ENCODE results near the gene KIF23. TPM values are rescaled to one million over a fixed set of nuclear protein-coding genes. Genes with fewer than 3 reads are reported as not detected.

The KIF23 gene
- polyA plus RNA-seq, 1 donor (not counting 4 experiments of a cell fraction or from before 2014, with no cell fraction given): 28.8 TPM

- FAIRE-seq: peak; percentile 79
These were observed 585 bp downstream of the KIF23 start for GRCh38 chr15:69414701-69415167.

GRCh38 chr15:69415381-69415780, 1.2 kb downstream of the KIF23 start:
- Histone ChIP-seq H3K27me3 (ENCODE audit: control insufficient read depth, extremely low read depth, insufficient read depth, low read length) (no peaks in the 10 kb centered on the region), H3K4me2 (ENCODE audit: control insufficient read depth, extremely low read depth, insufficient read depth, low read depth, low read length) (peak overlapping the region; percentile 75), H3K9ac (ENCODE audit: control insufficient read depth, extremely low read depth, insufficient read depth, low read length) (peak overlapping the region; percentile 88), H3K27ac (ENCODE audit: control insufficient read depth, insufficient read depth, low read length) (peak overlapping the region; percentile 65), H3K4me3 (ENCODE audit: control insufficient read depth in 2 of 3, extremely low read depth in 1 of 3, insufficient read depth in 2 of 3, low read depth in 1 of 3, low read length in 3 of 3) (peak overlapping the region; percentile 84 to 90 (median 86)), H3K9me1 (ENCODE audit: control insufficient read depth, extremely low read depth, insufficient read depth, low read length) (peaks cover 2% of the 10 kb centered on the region), H2AFZ (ENCODE audit: control insufficient read depth, low read length) (no peak overlapping the region), H4K20me1 (ENCODE audit: control insufficient read depth, extremely low read depth, insufficient read depth, low read length) (no peaks in the 10 kb centered on the region), H3K79me2 (ENCODE audit: control insufficient read depth, insufficient read depth, low read length) (peaks cover 47% of the 10 kb centered on the region), H3K9me3 (ENCODE audit: control insufficient read depth, low read depth, low read length) (no peaks in the 10 kb centered on the region), H3K36me3 (ENCODE audit: control insufficient read depth in 2 of 2, extremely low read depth in 1 of 2, insufficient read depth in 2 of 2, low read length in 2 of 2) (peaks cover 0 to 20% of the 10 kb centered on the region in 2 experiments), H3K4me1 (ENCODE audit: control insufficient read depth, extremely low read depth, insufficient read depth, low read length) (peaks cover 19% of the 10 kb centered on the region)
- no peak for DNase-seq (ENCODE audit: low read depth, low spot score)
- no peak for TF ChIP-seq CTCF (optimal IDR thresholded peaks at IDR 0.05 in 1 of 3, IDR thresholded peaks at IDR 0.05 in 1 of 3, conservative IDR thresholded peaks at IDR 0.05 in 1 of 3; ENCODE audit: extremely low read depth in 1 of 3, insufficient read depth in 2 of 3, low read length in 3 of 3)
- TF ChIP-seq EZH2 (IDR thresholded peaks at IDR 0.05; ENCODE audit: low read length): no peak
- FAIRE-seq: no peak
- dilution Hi-C loops (cut with MboI; ENCODE audit: extremely low pct_ligation_motif_present, low sequenced_read_pairs): no loop called here

More at GRCh38 chr15:69414701-69415167, 585 bp downstream of the KIF23 start:
- Histone ChIP-seq H3K9ac (ENCODE audit: control insufficient read depth, extremely low read depth, insufficient read depth, low read length) (peak overlapping the region; percentile 88), H3K4me2 (ENCODE audit: control insufficient read depth, extremely low read depth, insufficient read depth, low read depth, low read length) (peak overlapping the region; percentile 75), H2AFZ (ENCODE audit: control insufficient read depth, low read length) (peak overlapping the region; percentile 96), H4K20me1 (ENCODE audit: control insufficient read depth, extremely low read depth, insufficient read depth, low read length) (no peaks in the 10 kb centered on the region), H3K9me3 (ENCODE audit: control insufficient read depth, low read depth, low read length) (no peaks in the 10 kb centered on the region), H3K27me3 (ENCODE audit: control insufficient read depth, extremely low read depth, insufficient read depth, low read length) (no peaks in the 10 kb centered on the region), H3K36me3 (ENCODE audit: control insufficient read depth in 2 of 2, extremely low read depth in 1 of 2, insufficient read depth in 2 of 2, low read length in 2 of 2) (peaks cover 0 to 16% of the 10 kb centered on the region in 2 experiments), H3K9me1 (ENCODE audit: control insufficient read depth, extremely low read depth, insufficient read depth, low read length) (peaks cover 2% of the 10 kb centered on the region), H3K27ac (ENCODE audit: control insufficient read depth, insufficient read depth, low read length) (peak overlapping the region; percentile 65), H3K79me2 (ENCODE audit: control insufficient read depth, insufficient read depth, low read length) (peaks cover 45% of the 10 kb centered on the region), H3K4me1 (ENCODE audit: control insufficient read depth, extremely low read depth, insufficient read depth, low read length) (peaks cover 23% of the 10 kb centered on the region), H3K4me3 (ENCODE audit: control insufficient read depth in 2 of 3, extremely low read depth in 1 of 3, insufficient read depth in 2 of 3, low read depth in 1 of 3, low read length in 3 of 3) (peak overlapping the region; percentile 84 to 90 (median 86))
- dilution Hi-C loops (cut with MboI; ENCODE audit: extremely low pct_ligation_motif_present, low sequenced_read_pairs): no loop called here
- no peak for DNase-seq (ENCODE audit: low read depth, low spot score)
- no peak for TF ChIP-seq CTCF (optimal IDR thresholded peaks at IDR 0.05 in 1 of 3, IDR thresholded peaks at IDR 0.05 in 1 of 3, conservative IDR thresholded peaks at IDR 0.05 in 1 of 3; ENCODE audit: extremely low read depth in 1 of 3, insufficient read depth in 2 of 3, low read length in 3 of 3)
